ENCODE data around the gene WNT2.

GRCh38 chr7:117243390-117243789 lies 79.5 kb downstream of the WNT2 start:
- TF ChIP-seq CTCF (conservative IDR thresholded peaks at IDR 0.05 in 1 of 2, IDR thresholded peaks at IDR 0.05 in 1 of 2; ENCODE audit: extremely low read depth in 1 of 2, insufficient read depth in 1 of 2, low read depth in 1 of 2, low read length in 2 of 2) (no peak), EZH2 (IDR thresholded peaks at IDR 0.05; ENCODE audit: borderline replicate concordance, low read length) (no peak)
